Measurements from ENCODE around the gene SLC2A9. TPM values are rescaled to one million over a fixed set of nuclear protein-coding genes. Genes with fewer than 3 reads are reported as not detected.

Gene SLC2A9
- total RNA-seq, 1 donor from 2014 or later: 8.2 TPM

DNA sequence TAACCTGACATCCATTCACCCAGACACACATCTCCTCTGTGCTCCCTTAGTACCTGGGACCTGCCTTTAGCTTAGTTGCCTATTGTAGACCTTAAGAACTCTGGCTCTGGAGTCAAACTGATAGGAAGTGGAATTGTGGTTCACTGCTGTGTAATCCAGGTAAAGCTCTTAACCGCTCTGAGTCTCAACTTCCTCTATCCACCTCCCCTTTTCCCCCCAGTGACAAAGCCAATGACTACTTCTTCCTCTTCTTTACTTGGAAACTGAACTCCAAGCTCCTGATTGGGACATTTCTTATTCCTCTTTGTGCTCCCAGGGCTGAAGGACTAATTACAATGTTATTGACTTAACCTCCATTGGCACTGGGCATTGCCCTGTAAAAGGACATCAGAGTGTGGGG, 145.8 kb downstream of the SLC2A9 start:
- H3K36me3 ChIP-seq: no peaks in the 10 kb centered on the region
- H3K27ac ChIP-seq (replicated peaks): no peak overlapping the region
- no peaks in the 10 kb centered on the region for H3K9me3 ChIP-seq (replicated peaks)
- H3K4me1 ChIP-seq: peaks cover 10% of the 10 kb centered on the region
- no peak for TF ChIP-seq CTCF (IDR thresholded peaks at IDR 0.05; ENCODE audit: borderline replicate concordance)
- H3K4me3 ChIP-seq: no peak overlapping the region
- DNase-seq: no peak
- no peaks in the 10 kb centered on the region for H3K27me3 ChIP-seq (ENCODE audit: low read depth)
- intact Hi-C loops (cut with micrococcal nuclease): no loop called here

- H3K4me3 ChIP-seq: no peak overlapping the region
- no peaks in the 10 kb centered on the region for H3K27me3 ChIP-seq (ENCODE audit: low read depth)
- peaks cover 8% of the 10 kb centered on the region for H3K9me3 ChIP-seq (replicated peaks)
- H3K36me3 ChIP-seq: no peaks in the 10 kb centered on the region
- TF ChIP-seq CTCF (IDR thresholded peaks at IDR 0.05; ENCODE audit: borderline replicate concordance): no peak
- intact Hi-C loops (cut with micrococcal nuclease): no loop called here
- no peaks in the 10 kb centered on the region for H3K4me1 ChIP-seq
- no peak overlapping the region for H3K27ac ChIP-seq (replicated peaks)
- DNase-seq: no peak
Measured at GRCh38 chr4:9874385-9874784, 146.9 kb downstream of the SLC2A9 start.

- no peak for DNase-seq
- intact Hi-C loops (cut with micrococcal nuclease): no loop called here
- Histone ChIP-seq H3K9me3 (replicated peaks) (peaks cover 8% of the 10 kb centered on the region), H3K4me1 (no peaks in the 10 kb centered on the region), H3K36me3 (no peaks in the 10 kb centered on the region), H3K27ac (replicated peaks) (no peak overlapping the region), H3K27me3 (ENCODE audit: low read depth) (no peaks in the 10 kb centered on the region), H3K4me3 (no peak overlapping the region)
- TF ChIP-seq CTCF (IDR thresholded peaks at IDR 0.05; ENCODE audit: borderline replicate concordance): no peak
Measured at GRCh38 chr4:9870165-9870790, 151.0 kb downstream of the SLC2A9 start.

DNA sequence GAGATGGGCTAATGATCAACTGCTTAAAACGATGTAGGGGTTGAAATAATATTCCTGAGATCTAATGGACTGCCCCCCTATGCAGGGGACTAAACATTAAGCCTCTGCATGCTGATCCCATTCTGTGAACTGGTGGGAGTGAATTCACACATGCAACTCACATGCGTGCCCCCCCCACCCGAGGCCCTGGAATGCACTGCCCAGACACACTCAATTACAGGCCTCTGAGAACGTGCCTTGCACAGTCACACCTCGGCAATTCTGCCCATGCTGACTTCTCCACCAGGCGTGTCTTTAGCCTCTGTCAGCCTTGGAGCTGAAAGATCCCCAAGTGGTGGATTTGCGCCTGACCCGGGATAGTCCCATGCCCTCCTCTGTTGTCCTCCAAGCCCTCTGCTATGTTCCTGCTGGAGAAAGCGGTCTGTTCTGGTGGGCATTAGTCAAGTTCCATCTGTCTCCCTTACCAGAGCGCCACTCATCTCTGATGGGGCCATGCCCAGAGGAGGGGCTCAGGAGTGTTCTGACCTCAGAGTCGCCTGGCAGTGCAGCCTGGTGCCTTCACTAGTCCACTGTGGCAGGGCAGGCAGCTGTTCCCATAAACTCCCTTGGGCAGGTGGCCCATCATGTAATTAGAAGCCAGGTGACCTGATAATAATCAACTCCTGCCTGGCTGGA, 153.4 kb downstream of the SLC2A9 start:
- H3K27ac ChIP-seq (replicated peaks): no peak overlapping the region
- no peaks in the 10 kb centered on the region for H3K36me3 ChIP-seq
- peaks cover 8% of the 10 kb centered on the region for H3K9me3 ChIP-seq (replicated peaks)
- intact Hi-C loops (cut with micrococcal nuclease): no loop called here
- DNase-seq: no peak
- TF ChIP-seq CTCF (IDR thresholded peaks at IDR 0.05; ENCODE audit: borderline replicate concordance): no peak
- no peaks in the 10 kb centered on the region for H3K4me1 ChIP-seq
- H3K27me3 ChIP-seq (ENCODE audit: low read depth): no peaks in the 10 kb centered on the region
- no peak overlapping the region for H3K4me3 ChIP-seq

DNA sequence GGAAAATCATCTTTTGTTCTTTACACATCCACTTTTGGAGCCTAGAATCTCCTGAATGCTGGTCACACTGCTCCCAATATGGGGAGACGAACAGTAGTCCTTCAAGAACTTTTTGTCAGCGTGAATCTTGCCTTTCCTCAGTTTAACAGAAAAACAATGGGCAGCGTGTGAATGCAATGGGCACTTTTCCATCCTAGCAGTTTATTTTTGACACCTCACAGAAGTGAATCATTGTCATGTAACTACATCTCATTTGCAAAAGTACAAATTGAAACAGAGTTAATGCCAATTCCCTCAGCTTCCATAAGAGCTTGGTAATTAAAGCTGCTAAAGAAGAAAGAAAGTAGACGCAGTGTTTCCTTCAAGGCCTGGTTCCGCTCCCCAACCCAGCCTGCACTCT, 154.4 kb downstream of the SLC2A9 start:
- Histone ChIP-seq H3K9me3 (replicated peaks) (peaks cover 8% of the 10 kb centered on the region), H3K4me3 (no peak overlapping the region), H3K27ac (replicated peaks) (no peak overlapping the region), H3K36me3 (no peaks in the 10 kb centered on the region), H3K27me3 (ENCODE audit: low read depth) (no peaks in the 10 kb centered on the region), H3K4me1 (no peaks in the 10 kb centered on the region)
- intact Hi-C loops (cut with micrococcal nuclease): no loop called here
- TF ChIP-seq CTCF (IDR thresholded peaks at IDR 0.05; ENCODE audit: borderline replicate concordance): no peak
- no peak for DNase-seq
